Measurements from ENCODE around the gene TCAP. TPM values are rescaled to one million over a fixed set of nuclear protein-coding genes. Genes with fewer than 3 reads are reported as not detected.

TCAP gene
- total and polyA plus RNA-seq, 10 of the 15 experiments (the other 5 are each of a cell fraction or from before 2014, with no cell fraction given) = 0.17 to 1.0 (median 0.36) TPM; not detected in 3

DNA sequence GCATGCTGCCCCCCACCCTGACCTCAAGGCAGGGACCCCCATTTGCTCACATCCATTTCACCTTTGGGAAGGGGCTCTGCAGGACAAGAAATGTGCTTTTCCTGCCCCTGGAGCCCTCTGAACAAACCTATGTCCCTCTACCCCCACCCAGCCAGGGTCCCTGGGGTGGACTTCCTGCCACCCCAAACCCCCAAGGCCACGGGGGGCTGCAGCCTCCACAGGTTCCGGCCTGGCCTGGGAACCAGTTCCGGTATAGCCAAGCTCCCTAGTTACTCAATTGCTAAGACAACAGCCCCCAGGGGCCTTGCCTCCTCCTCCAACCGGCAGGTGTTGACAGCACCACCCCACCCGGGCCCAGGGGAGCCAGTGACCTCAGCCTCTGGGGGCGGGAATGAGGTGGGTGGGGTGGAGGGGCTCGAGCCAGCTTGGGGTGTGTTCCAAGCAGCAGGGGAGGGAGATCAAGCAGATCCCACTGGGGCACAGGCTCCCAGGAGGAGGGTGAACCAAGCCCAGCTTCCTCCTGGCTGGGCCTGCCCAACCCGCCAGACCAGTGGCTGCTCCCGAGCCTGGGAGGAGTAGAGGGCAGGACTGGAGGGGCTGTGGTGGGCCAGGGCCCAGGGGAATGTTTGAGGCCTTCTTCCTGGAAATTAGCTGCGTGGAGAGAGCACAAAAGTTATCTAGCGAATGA, 9.7 kb downstream of the TCAP start (continued):
- no peak for TF ChIP-seq STAT1 (conservative IDR thresholded peaks at IDR 0.05)
- no peak for TF ChIP-seq ZNF24 (IDR thresholded peaks at IDR 0.05)
- TF ChIP-seq, protein P1, sequence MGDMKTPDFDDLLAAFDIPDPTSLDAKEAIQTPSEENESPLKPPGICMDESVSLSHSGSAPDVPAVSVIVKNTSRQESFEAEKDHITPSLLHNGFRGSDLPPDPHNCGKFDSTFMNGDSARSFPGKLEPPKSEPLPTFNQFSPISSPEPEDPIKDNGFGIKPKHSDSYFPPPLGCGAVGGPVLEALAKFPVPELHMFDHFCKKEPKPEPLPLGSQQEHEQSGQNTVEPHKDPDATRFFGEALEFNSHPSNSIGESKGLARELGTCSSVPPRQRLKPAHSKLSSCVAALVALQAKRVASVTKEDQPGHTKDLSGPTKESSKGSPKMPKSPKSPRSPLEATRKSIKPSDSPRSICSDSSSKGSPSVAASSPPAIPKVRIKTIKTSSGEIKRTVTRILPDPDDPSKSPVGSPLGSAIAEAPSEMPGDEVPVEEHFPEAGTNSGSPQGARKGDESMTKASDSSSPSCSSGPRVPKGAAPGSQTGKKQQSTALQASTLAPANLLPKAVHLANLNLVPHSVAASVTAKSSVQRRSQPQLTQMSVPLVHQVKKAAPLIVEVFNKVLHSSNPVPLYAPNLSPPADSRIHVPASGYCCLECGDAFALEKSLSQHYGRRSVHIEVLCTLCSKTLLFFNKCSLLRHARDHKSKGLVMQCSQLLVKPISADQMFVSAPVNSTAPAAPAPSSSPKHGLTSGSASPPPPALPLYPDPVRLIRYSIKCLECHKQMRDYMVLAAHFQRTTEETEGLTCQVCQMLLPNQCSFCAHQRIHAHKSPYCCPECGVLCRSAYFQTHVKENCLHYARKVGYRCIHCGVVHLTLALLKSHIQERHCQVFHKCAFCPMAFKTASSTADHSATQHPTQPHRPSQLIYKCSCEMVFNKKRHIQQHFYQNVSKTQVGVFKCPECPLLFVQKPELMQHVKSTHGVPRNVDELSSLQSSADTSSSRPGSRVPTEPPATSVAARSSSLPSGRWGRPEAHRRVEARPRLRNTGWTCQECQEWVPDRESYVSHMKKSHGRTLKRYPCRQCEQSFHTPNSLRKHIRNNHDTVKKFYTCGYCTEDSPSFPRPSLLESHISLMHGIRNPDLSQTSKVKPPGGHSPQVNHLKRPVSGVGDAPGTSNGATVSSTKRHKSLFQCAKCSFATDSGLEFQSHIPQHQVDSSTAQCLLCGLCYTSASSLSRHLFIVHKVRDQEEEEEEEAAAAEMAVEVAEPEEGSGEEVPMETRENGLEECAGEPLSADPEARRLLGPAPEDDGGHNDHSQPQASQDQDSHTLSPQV (IDR thresholded peaks at IDR 0.05) = no peak
- no peak for TF ChIP-seq BCL11A (IDR thresholded peaks at IDR 0.05; ENCODE audit: low read depth, low read length)
- no peak for TF ChIP-seq EZH2 (IDR thresholded peaks at IDR 0.05; ENCODE audit: borderline replicate concordance, control insufficient read depth, low read depth, low read length)
- no peak for TF ChIP-seq JUNB (IDR thresholded peaks at IDR 0.05)
- TF ChIP-seq MEF2B (IDR thresholded peaks at IDR 0.05; ENCODE audit: partially characterized antibody, poor library complexity, severe bottlenecking) = peak; percentile 91
- TF ChIP-seq IKZF2 (IDR thresholded peaks at IDR 0.05) = peak; percentile 21 to 38; a peak in 2 of 4 replicates
- TF ChIP-seq IKZF1 (conservative IDR thresholded peaks at IDR 0.05) = peak; percentile 52
- no peak for TF ChIP-seq PAX5 (IDR thresholded peaks at IDR 0.05; ENCODE audit: borderline replicate concordance, low read depth, low read length)
- no peak for TF ChIP-seq NFXL1 (IDR thresholded peaks at IDR 0.05; ENCODE audit: borderline replicate concordance)
- no peak for TF ChIP-seq ZSCAN29 (IDR thresholded peaks at IDR 0.05)
- TF ChIP-seq, protein P2, sequence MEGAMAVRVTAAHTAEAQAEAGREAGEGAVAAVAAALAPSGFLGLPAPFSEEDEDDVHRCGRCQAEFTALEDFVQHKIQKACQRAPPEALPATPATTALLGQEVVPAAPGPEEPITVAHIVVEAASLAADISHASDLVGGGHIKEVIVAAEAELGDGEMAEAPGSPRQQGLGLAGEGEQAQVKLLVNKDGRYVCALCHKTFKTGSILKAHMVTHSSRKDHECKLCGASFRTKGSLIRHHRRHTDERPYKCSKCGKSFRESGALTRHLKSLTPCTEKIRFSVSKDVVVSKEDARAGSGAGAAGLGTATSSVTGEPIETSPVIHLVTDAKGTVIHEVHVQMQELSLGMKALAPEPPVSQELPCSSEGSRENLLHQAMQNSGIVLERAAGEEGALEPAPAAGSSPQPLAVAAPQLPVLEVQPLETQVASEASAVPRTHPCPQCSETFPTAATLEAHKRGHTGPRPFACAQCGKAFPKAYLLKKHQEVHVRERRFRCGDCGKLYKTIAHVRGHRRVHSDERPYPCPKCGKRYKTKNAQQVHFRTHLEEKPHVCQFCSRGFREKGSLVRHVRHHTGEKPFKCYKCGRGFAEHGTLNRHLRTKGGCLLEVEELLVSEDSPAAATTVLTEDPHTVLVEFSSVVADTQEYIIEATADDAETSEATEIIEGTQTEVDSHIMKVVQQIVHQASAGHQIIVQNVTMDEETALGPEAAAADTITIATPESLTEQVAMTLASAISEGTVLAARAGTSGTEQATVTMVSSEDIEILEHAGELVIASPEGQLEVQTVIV (IDR thresholded peaks at IDR 0.05; ENCODE audit: borderline replicate concordance, partially characterized antibody) = no peak
- TF ChIP-seq, protein P3, sequence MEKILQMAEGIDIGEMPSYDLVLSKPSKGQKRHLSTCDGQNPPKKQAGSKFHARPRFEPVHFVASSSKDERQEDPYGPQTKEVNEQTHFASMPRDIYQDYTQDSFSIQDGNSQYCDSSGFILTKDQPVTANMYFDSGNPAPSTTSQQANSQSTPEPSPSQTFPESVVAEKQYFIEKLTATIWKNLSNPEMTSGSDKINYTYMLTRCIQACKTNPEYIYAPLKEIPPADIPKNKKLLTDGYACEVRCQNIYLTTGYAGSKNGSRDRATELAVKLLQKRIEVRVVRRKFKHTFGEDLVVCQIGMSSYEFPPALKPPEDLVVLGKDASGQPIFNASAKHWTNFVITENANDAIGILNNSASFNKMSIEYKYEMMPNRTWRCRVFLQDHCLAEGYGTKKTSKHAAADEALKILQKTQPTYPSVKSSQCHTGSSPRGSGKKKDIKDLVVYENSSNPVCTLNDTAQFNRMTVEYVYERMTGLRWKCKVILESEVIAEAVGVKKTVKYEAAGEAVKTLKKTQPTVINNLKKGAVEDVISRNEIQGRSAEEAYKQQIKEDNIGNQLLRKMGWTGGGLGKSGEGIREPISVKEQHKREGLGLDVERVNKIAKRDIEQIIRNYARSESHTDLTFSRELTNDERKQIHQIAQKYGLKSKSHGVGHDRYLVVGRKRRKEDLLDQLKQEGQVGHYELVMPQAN (conservative IDR thresholded peaks at IDR 0.05) = no peak
- no peak for TF ChIP-seq BACH1 (IDR thresholded peaks at IDR 0.05; ENCODE audit: borderline replicate concordance)
- TF ChIP-seq PAX8 (IDR thresholded peaks at IDR 0.05) = no peak
- TF ChIP-seq WRNIP1 (IDR thresholded peaks at IDR 0.05; ENCODE audit: borderline replicate concordance, low read depth, low read length) = no peak
- TF ChIP-seq SIN3A (IDR thresholded peaks at IDR 0.05; ENCODE audit: low read depth, low read length) = no peak
- TF ChIP-seq, protein P4, sequence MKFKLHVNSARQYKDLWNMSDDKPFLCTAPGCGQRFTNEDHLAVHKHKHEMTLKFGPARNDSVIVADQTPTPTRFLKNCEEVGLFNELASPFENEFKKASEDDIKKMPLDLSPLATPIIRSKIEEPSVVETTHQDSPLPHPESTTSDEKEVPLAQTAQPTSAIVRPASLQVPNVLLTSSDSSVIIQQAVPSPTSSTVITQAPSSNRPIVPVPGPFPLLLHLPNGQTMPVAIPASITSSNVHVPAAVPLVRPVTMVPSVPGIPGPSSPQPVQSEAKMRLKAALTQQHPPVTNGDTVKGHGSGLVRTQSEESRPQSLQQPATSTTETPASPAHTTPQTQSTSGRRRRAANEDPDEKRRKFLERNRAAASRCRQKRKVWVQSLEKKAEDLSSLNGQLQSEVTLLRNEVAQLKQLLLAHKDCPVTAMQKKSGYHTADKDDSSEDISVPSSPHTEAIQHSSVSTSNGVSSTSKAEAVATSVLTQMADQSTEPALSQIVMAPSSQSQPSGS (IDR thresholded peaks at IDR 0.05; ENCODE audit: low read length) = no peak
